Stomach (tissue), 4 donors: ENCODE measurements around the gene TMTC1.

ENCODE experiments used
- EP300 ChIP-seq: sonication (generic); formaldehyde crosslinking; IDR thresholded peaks from one replicate; pipeline ENCODE4 v1.6.1; 2017; ENCODE audit warnings: antibody characterized with exemption
- POLR2A ChIP-seq, 4 donors: fragments of 450-650 bp; IDR thresholded peaks; one replicate each; pipeline ENCODE4 v1.6.1; 2016; ENCODE audit warnings: antibody characterized with exemption in 4 of 4, control low read depth in 2 of 4, mild to moderate bottlenecking in 1 of 4, moderate library complexity in 1 of 4
- TF ChIP-seq, protein P1 (sequence below), 7 experiments: fragments of 450-650 bp in 4 of 7; fragments of 200-600 bp in 3 of 7; sonication (generic) in 3 of 7; IDR thresholded peaks; one replicate each; pipeline ENCODE4 v1.5.1; 2016 to 2019; ENCODE audit warnings: antibody characterized with exemption in 7 of 7, control low read depth in 2 of 7, mild to moderate bottlenecking in 1 of 7

DNA sequence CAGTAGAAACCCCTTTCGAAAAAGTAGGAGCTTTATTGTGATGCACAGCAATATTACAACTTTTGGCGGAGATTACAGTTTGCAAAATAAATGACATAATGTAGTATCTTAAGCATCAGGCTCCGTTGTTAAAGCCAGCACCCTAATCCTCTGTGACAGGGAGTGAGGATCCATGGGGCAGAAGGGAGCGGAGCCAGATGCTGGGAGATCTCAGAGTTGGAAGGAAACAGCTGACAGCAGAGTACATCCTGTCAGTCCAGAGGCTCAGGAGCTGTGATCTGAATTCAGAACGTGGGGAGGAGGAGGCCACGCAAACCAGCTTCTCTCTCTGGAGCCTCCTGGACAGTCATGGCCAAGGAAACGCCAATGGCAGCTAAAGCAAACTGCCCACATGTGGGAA, 55.7 kb downstream of the TMTC1 start:
- TF ChIP-seq, protein P1, sequence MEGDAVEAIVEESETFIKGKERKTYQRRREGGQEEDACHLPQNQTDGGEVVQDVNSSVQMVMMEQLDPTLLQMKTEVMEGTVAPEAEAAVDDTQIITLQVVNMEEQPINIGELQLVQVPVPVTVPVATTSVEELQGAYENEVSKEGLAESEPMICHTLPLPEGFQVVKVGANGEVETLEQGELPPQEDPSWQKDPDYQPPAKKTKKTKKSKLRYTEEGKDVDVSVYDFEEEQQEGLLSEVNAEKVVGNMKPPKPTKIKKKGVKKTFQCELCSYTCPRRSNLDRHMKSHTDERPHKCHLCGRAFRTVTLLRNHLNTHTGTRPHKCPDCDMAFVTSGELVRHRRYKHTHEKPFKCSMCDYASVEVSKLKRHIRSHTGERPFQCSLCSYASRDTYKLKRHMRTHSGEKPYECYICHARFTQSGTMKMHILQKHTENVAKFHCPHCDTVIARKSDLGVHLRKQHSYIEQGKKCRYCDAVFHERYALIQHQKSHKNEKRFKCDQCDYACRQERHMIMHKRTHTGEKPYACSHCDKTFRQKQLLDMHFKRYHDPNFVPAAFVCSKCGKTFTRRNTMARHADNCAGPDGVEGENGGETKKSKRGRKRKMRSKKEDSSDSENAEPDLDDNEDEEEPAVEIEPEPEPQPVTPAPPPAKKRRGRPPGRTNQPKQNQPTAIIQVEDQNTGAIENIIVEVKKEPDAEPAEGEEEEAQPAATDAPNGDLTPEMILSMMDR (IDR thresholded peaks at IDR 0.05) = no peak
- TF ChIP-seq POLR2A (IDR thresholded peaks at IDR 0.05) (no peak), EP300 (no peak)
